ENCODE measurements around the gene PIH1D1. TPM values are rescaled to one million over a fixed set of nuclear protein-coding genes. Genes with fewer than 3 reads are reported as not detected.

PIH1D1 gene
- total RNA-seq, 1 donor from 2014 or later, result 78.8 TPM

DNA sequence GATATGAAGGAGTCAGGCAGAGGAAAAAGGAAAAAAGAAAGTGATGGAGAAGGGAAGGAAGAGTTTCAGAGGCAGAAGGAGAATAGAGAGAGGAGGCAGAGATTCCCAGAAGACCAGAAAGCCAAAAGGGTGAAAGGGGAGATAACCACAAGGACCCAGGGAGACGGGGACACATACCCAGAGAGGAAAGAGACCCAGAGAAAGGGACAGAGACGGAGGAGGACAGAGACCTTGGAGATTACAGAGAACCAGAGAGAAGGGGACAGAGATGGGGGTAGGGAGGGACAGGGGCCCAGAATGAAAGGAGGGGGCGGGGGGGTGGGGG lies 29.8 kb downstream of the PIH1D1 start:
- Mint-ChIP-seq H3K36me3 (ENCODE audit: low read depth, unreplicated experiment) (peaks cover 16% of the 10 kb centered on the region), H3K27me3 (ENCODE audit: unreplicated experiment) (peaks cover 20% of the 10 kb centered on the region), H3K4me1 (ENCODE audit: unreplicated experiment) (peaks cover 32% of the 10 kb centered on the region), H3K27ac (ENCODE audit: unreplicated experiment) (no peak overlapping the region), H3K4me3 (ENCODE audit: unreplicated experiment) (peak overlapping the region; percentile 27), H3K9me3 (ENCODE audit: unreplicated experiment) (no peaks in the 10 kb centered on the region)
- DNase-seq (ENCODE audit: low spot score), result no peak
- no peak for TF ChIP-seq CTCF (IDR thresholded peaks at IDR 0.05; ENCODE audit: unreplicated experiment)

DNA sequence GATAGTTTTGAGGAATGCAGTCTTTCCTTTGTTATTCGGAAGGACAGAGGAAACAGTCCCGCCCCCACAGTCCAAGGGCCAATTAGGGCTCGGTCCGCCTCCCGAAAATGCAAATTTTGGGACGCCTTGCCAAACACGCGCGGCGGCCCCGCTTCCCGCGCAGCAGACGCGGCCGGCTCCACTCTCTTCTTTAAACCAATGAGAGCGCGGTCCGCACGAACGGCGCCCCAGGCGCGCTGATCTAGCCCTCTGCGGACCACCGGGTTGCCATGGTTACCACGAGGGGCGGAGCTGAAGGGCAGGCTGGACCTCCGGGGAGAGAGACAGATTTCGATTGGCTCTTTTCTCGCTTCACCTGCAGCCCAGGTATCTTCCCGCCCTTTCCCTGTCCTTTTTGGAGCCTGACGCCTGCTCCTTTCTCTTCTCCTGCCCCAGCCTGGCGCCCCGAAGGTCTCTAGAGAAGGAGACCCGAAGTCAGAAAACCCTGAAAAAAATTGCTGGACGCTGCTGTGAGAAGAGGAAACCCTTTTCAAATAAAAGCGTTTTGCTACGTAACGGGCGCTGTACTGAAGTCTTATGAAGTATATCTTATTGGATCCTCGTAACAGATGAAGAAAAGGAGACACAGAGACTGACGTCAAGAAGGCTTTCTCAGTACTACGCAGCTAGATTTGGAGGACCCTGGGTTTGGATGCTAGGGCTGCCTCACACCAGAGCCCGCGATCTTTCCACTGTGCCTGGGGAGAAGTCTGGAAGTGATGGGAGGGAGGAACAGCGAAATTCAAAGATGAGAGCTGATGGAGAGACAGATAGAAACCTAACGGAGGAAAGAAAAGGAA lies 30.4 kb downstream of the PIH1D1 start:
- Mint-ChIP-seq H3K4me1 (ENCODE audit: unreplicated experiment) (peaks cover 26% of the 10 kb centered on the region), H3K36me3 (ENCODE audit: low read depth, unreplicated experiment) (peaks cover 14% of the 10 kb centered on the region), H3K27ac (ENCODE audit: unreplicated experiment) (no peak overlapping the region), H3K27me3 (ENCODE audit: unreplicated experiment) (peaks cover 15% of the 10 kb centered on the region), H3K9me3 (ENCODE audit: unreplicated experiment) (no peaks in the 10 kb centered on the region), H3K4me3 (ENCODE audit: unreplicated experiment) (peak overlapping the region; percentile 62)
- DNase-seq (ENCODE audit: low spot score), result peak; percentile 69
- no peak for TF ChIP-seq CTCF (IDR thresholded peaks at IDR 0.05; ENCODE audit: unreplicated experiment)

GRCh38 chr19:49420227-49420626 lies 31.4 kb downstream of the PIH1D1 start:
- Mint-ChIP-seq H3K9me3 (ENCODE audit: unreplicated experiment) (no peaks in the 10 kb centered on the region), H3K27ac (ENCODE audit: unreplicated experiment) (no peak overlapping the region), H3K4me3 (ENCODE audit: unreplicated experiment) (no peak overlapping the region), H3K27me3 (ENCODE audit: unreplicated experiment) (peaks cover 17% of the 10 kb centered on the region), H3K4me1 (ENCODE audit: unreplicated experiment) (peaks cover 23% of the 10 kb centered on the region), H3K36me3 (ENCODE audit: low read depth, unreplicated experiment) (peaks cover 14% of the 10 kb centered on the region)
- no peak for TF ChIP-seq CTCF (IDR thresholded peaks at IDR 0.05; ENCODE audit: unreplicated experiment)
- DNase-seq (ENCODE audit: low spot score), result no peak

DNA sequence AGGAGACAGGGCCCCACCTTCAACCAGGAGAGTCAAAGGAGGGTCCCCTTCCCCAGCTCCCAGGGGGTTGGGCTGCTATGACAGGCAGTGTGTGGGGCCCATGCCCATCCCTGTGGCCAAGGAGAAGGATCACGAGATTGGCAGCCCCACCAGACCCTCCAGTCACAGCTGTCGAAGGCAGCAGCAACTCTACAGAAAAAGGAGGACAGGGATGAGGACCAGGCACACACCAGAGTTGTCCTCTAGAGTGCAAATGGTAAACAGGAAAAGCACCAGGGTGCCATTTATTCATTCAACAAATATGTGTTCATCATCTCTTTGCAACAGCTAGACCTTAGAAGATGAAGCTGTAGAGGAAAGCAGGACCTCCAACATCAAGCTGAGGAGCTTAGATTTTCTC lies 32.4 kb downstream of the PIH1D1 start:
- Mint-ChIP-seq H3K4me1 (ENCODE audit: unreplicated experiment) (peaks cover 21% of the 10 kb centered on the region), H3K27ac (ENCODE audit: unreplicated experiment) (no peak overlapping the region), H3K36me3 (ENCODE audit: low read depth, unreplicated experiment) (peaks cover 14% of the 10 kb centered on the region), H3K9me3 (ENCODE audit: unreplicated experiment) (no peaks in the 10 kb centered on the region), H3K27me3 (ENCODE audit: unreplicated experiment) (peaks cover 15% of the 10 kb centered on the region), H3K4me3 (ENCODE audit: unreplicated experiment) (no peak overlapping the region)
- no peak for TF ChIP-seq CTCF (IDR thresholded peaks at IDR 0.05; ENCODE audit: unreplicated experiment)
- no peak for DNase-seq (ENCODE audit: low spot score)

DNA sequence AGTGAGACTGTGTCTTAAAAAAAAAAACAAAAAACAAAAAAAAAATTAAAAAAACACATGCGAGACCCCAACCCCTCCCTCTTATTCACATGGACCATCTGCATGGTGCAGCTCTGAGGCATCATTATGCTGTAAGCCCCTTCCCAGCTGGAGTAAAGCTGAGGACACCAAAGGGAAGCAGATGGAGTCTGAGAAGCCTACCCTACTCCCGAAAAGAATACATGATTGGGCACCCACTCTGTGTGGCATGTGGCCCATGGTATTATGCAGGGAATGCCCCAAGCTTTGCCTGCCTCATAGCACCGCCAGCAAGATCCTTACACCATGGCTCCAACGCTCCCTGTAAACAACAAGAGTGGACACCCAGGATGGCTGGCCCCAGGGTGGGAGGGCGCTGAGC lies 33.1 kb downstream of the PIH1D1 start:
- DNase-seq (ENCODE audit: low spot score), result no peak
- H3K27me3 Mint-ChIP-seq (ENCODE audit: unreplicated experiment), result peaks cover 11% of the 10 kb centered on the region
- no peak overlapping the region for H3K4me3 Mint-ChIP-seq (ENCODE audit: unreplicated experiment)
- TF ChIP-seq CTCF (IDR thresholded peaks at IDR 0.05; ENCODE audit: unreplicated experiment), result no peak
- H3K9me3 Mint-ChIP-seq (ENCODE audit: unreplicated experiment), result no peaks in the 10 kb centered on the region
- peaks cover 11% of the 10 kb centered on the region for H3K36me3 Mint-ChIP-seq (ENCODE audit: low read depth, unreplicated experiment)
- no peak overlapping the region for H3K27ac Mint-ChIP-seq (ENCODE audit: unreplicated experiment)
- peaks cover 20% of the 10 kb centered on the region for H3K4me1 Mint-ChIP-seq (ENCODE audit: unreplicated experiment)
